H1 (cell line): ENCODE results near the gene ITPR3. TPM values are rescaled to one million over a fixed set of nuclear protein-coding genes. Genes with fewer than 3 reads are reported as not detected.

ENCODE experiments used
- CTCF ChIA-PET: fragments of 300-600 bp; sonication (Branson Sonifier 250); formaldehyde crosslinking; loops from one replicate; lab custom pipeline; 2021; ENCODE audit not compliant: partially characterized antibody; lab: Charles Lee
- POLR2A ChIA-PET: fragments of 300-600 bp; sonication (Branson Sonifier 250); formaldehyde crosslinking; loops from one replicate; lab custom pipeline; 2021; ENCODE audit warnings: inconsistent platforms; ENCODE audit not compliant: partially characterized antibody; lab: Charles Lee
- DNase-seq, 2 experiments: peaks; one replicate each; pipeline versions ENCODE4 v3.0.0 to v3.0.0-alpha.2; 2010 to 2022; ENCODE audit warnings: low spot score in 2 of 2, low read depth in 1 of 2, mixed read lengths in 1 of 2
- FAIRE-seq: peaks from 2 replicates; lab custom pipeline; 2011; peaks lifted over from hg19 to GRCh38; lab: Jason Lieb, UNC
- H2AFZ ChIP-seq: 2 replicates; pipeline ENCODE4 v1.8.1; 2012; ENCODE audit warnings: low read length, inconsistent platforms
- H2AK5ac ChIP-seq: 2 replicates; pipeline ENCODE4 v1.6.1; 2013; ENCODE audit warnings: low read depth, low read length
- H2BK120ac ChIP-seq: replicated peaks from 2 replicates; pipeline ENCODE3; 2013; ENCODE audit warnings: low read depth, low read length, inconsistent platforms
- H2BK12ac ChIP-seq: 2 replicates; pipeline ENCODE4 v1.6.1; 2013; ENCODE audit warnings: low read depth, low read length
- H2BK15ac ChIP-seq: 2 replicates; pipeline ENCODE4 v1.6.1; 2013; ENCODE audit warnings: low read length
- H2BK20ac ChIP-seq: 2 replicates; pipeline ENCODE4 v1.6.1; 2013; ENCODE audit warnings: low read length
- H2BK5ac ChIP-seq: 2 replicates; pipeline ENCODE4 v1.6.1; 2013; ENCODE audit warnings: low read depth, low read length
- H3K14ac ChIP-seq: 2 replicates; pipeline ENCODE4 v1.6.1; 2013; ENCODE audit warnings: inconsistent platforms; ENCODE audit not compliant: insufficient read length
- H3K18ac ChIP-seq: 2 replicates; pipeline ENCODE4 v1.6.1; 2013; ENCODE audit warnings: low read length; ENCODE audit errors: extremely low read depth
- H3K23ac ChIP-seq: 2 replicates; pipeline ENCODE4 v1.6.1; 2013; ENCODE audit warnings: inconsistent platforms; ENCODE audit not compliant: insufficient read length
- H3K23me2 ChIP-seq: 2 replicates; pipeline ENCODE4 v1.6.1; 2013; ENCODE audit warnings: low read depth, low read length
- H3K27ac ChIP-seq: 2 replicates; pipeline ENCODE4 v1.6.1; 2011; ENCODE audit warnings: low read depth, low read length, inconsistent platforms
- H3K27me3 ChIP-seq, 4 experiments: replicated peaks in 1 of 4; 1 replicate in 1 of 4; 2 replicates in 3 of 4; pipeline versions ENCODE4 v1.6.1 to v1.8.1; 2011 to 2013; ENCODE audit warnings: low read length in 3 of 4, mild to moderate bottlenecking in 3 of 4, inconsistent platforms in 2 of 4, mixed read lengths in 2 of 4, moderate library complexity in 1 of 4; ENCODE audit not compliant: control insufficient read depth in 3 of 4, insufficient read depth in 3 of 4; ENCODE audit errors: extremely low read depth in 1 of 4
- H3K36me3 ChIP-seq, 4 experiments: 2 replicates each; pipeline versions ENCODE4 v1.6.1 to v1.8.1; 2011 to 2013; ENCODE audit warnings: mild to moderate bottlenecking in 4 of 4, low read length in 3 of 4, moderate library complexity in 2 of 4, control low read depth in 1 of 4, inconsistent platforms in 1 of 4; ENCODE audit not compliant: insufficient read depth in 4 of 4, control insufficient read depth in 2 of 4
- H3K4ac ChIP-seq: replicated peaks from 2 replicates; pipeline ENCODE3; 2013; ENCODE audit warnings: low read length, low read depth, mixed read lengths, inconsistent platforms; ENCODE audit not compliant: insufficient read length
- H3K4me1 ChIP-seq, 4 experiments: replicated peaks in 1 of 4; 1 replicate in 1 of 4; 2 replicates in 3 of 4; pipeline versions ENCODE4 v1.6.1 to v1.8.1; 2011 to 2013; ENCODE audit warnings: low read length in 3 of 4, inconsistent platforms in 2 of 4, mixed read lengths in 1 of 4; ENCODE audit not compliant: insufficient read depth in 4 of 4, control insufficient read depth in 3 of 4
- H3K4me2 ChIP-seq, 2 experiments: 2 replicates each; pipeline versions ENCODE4 v1.6.1 to v1.8.1; 2011 to 2013; ENCODE audit warnings: low read depth in 2 of 2, low read length in 2 of 2, control low read depth in 1 of 2, inconsistent platforms in 1 of 2, mild to moderate bottlenecking in 1 of 2; ENCODE audit not compliant: insufficient read depth in 1 of 2
- H3K4me3 ChIP-seq, 4 experiments: fragments of 200-600, 300-600 bp in 1 of 4; sonication (generic), shearing (Covaris generic), sonication (Bioruptor Twin) in 1 of 4; 2 replicates each; pipeline versions ENCODE4 v1.5.1 to v1.8.1; 2011 to 2016; ENCODE audit warnings: low read length in 4 of 4, low read depth in 3 of 4, control low read depth in 2 of 4, inconsistent platforms in 2 of 4, mild to moderate bottlenecking in 2 of 4, mixed read lengths in 1 of 4, moderate library complexity in 1 of 4; ENCODE audit not compliant: insufficient read depth in 2 of 4; ENCODE audit errors: extremely low read depth in 1 of 4
- H3K56ac ChIP-seq: replicated peaks from 2 replicates; pipeline ENCODE3; 2013; ENCODE audit warnings: low read depth, mild to moderate bottlenecking, mixed read lengths, low read length, inconsistent platforms; ENCODE audit not compliant: insufficient read length
- H3K79me1 ChIP-seq: 2 replicates; pipeline ENCODE4 v1.6.1; 2013; ENCODE audit warnings: low read depth, low read length, control low read depth
- H3K79me2 ChIP-seq, 2 experiments: 2 replicates each; pipeline versions ENCODE4 v1.6.1 to v1.8.1; 2012 to 2013; ENCODE audit warnings: low read length in 2 of 2, mild to moderate bottlenecking in 2 of 2, inconsistent platforms in 1 of 2; ENCODE audit not compliant: insufficient read depth in 2 of 2, control insufficient read depth in 1 of 2
- H3K9ac ChIP-seq, 4 experiments: replicated peaks in 1 of 4; 1 replicate in 1 of 4; 2 replicates in 3 of 4; pipeline versions ENCODE4 v1.6.1 to v1.8.1; 2011 to 2013; ENCODE audit warnings: low read depth in 3 of 4, low read length in 3 of 4, control low read depth in 2 of 4, mild to moderate bottlenecking in 2 of 4, moderate library complexity in 2 of 4, inconsistent platforms in 1 of 4; ENCODE audit errors: extremely low read depth in 1 of 4
- H3K9me3 ChIP-seq, 2 experiments: 2 replicates each; pipeline versions ENCODE4 v1.6.1 to v1.8.1; 2012 to 2013; ENCODE audit warnings: mild to moderate bottlenecking in 2 of 2, moderate library complexity in 2 of 2, control low read depth in 1 of 2, inconsistent platforms in 1 of 2, low read depth in 1 of 2, low read length in 1 of 2, mixed read lengths in 1 of 2; ENCODE audit not compliant: insufficient read depth in 2 of 2
- H4K20me1 ChIP-seq, 2 experiments: replicated peaks in 1 of 2; 2 replicates each; pipeline versions ENCODE3 to v1.8.1; 2011 to 2013; ENCODE audit warnings: inconsistent platforms in 2 of 2, low read length in 2 of 2, mild to moderate bottlenecking in 1 of 2; ENCODE audit not compliant: insufficient read depth in 2 of 2, control insufficient read depth in 1 of 2
- H4K5ac ChIP-seq: 2 replicates; pipeline ENCODE4 v1.6.1; 2013; ENCODE audit warnings: low read length, low read depth, mixed read lengths, inconsistent platforms; ENCODE audit not compliant: insufficient read length
- H4K8ac ChIP-seq: 2 replicates; pipeline ENCODE4 v1.8.0; 2013; ENCODE audit warnings: mild to moderate bottlenecking, moderate library complexity, low read length, inconsistent platforms; ENCODE audit not compliant: insufficient read depth; ENCODE audit errors: extremely low read depth
- H4K91ac ChIP-seq: replicated peaks from 2 replicates; pipeline ENCODE3; 2013; ENCODE audit warnings: low read length, mixed read lengths, inconsistent platforms; ENCODE audit not compliant: insufficient read length
- BCL11A ChIP-seq, 2 experiments: IDR thresholded peaks; one replicate each; pipeline ENCODE4 v1.6.1; 2011; ENCODE audit warnings: low read depth in 2 of 2, low read length in 2 of 2, mild to moderate bottlenecking in 2 of 2
- KDM4A ChIP-seq: IDR thresholded peaks from one replicate; pipeline ENCODE4 v1.7.1; 2012; ENCODE audit warnings: low read depth, mild to moderate bottlenecking, moderate library complexity, low read length, inconsistent platforms; ENCODE audit not compliant: severe bottlenecking
- MAX ChIP-seq: IDR thresholded peaks from 2 replicates; pipeline ENCODE4 v1.6.1; 2012; ENCODE audit warnings: inconsistent platforms
- NRF1 ChIP-seq: IDR thresholded peaks from 2 replicates; pipeline ENCODE4 v1.6.1; 2011; ENCODE audit warnings: mild to moderate bottlenecking, low read depth, low read length, improper control_type of control experiment
- RXRA ChIP-seq: IDR thresholded peaks from 2 replicates; pipeline ENCODE4 v1.6.1; 2011; ENCODE audit warnings: low read depth, mild to moderate bottlenecking, low read length, moderate library complexity; ENCODE audit not compliant: insufficient read depth
- SAP30 ChIP-seq: fragments of 300-600 bp; sonication (generic); IDR thresholded peaks from 2 replicates; pipeline ENCODE4 v1.7.1; 2012; ENCODE audit warnings: low read length, moderate library complexity, mild to moderate bottlenecking, inconsistent platforms; ENCODE audit not compliant: insufficient read depth, insufficient replicate concordance
- TBP ChIP-seq: IDR thresholded peaks from 2 replicates; pipeline ENCODE4 v1.6.1; 2011; ENCODE audit warnings: low read depth, low read length, improper control_type of control experiment
- WGBS, 2 experiments: shearing (Covaris generic) in 1 of 2; methylation state at CpG; one replicate each; pipeline versions ENCODE4 v1.1.6 to v1.1.7; 2013 to 2015; ENCODE audit warnings: low lambda C conversion rate in 2 of 2, mixed read lengths in 2 of 2, inconsistent platforms in 1 of 2, low coverage in 1 of 2, missing lambda C conversion rate in 1 of 2; ENCODE audit not compliant: insufficient replicate concordance in 2 of 2, insufficient coverage in 1 of 2, insufficient read length in 1 of 2; ENCODE audit errors: extremely low coverage in 1 of 2, missing lambda C conversion rate in 1 of 2; 5-methylcytosine and 5-hydroxymethylcytosine counted together
- polyA plus RNA-seq, 7 experiments: library from polyadenylated mRNA; depleted of rRNA in 3 of 7; stranded (reverse) in 5 of 7; unstranded in 2 of 7; fragments of >200 nt in 5 of 7; fragments of 200-250 nt in 2 of 7; gene quantifications; 1 replicate in 5 of 7; 2 replicates in 1 of 7; 4 replicates in 1 of 7; pipeline versions ENCODE4 v1.2.1 to v1.2.3, GENCODE V29; 2011 to 2013; ENCODE audit warnings: missing spikeins in 2 of 7, mixed read lengths in 2 of 7
- total RNA-seq: library from RNA; stranded (reverse); fragmentation: NEBNext Ultra II Directional; extraction: Animal tissue kit (Norgen Biotek cat#: 25700); gene quantifications from 2 replicates; pipeline ENCODE4 v1.2.1, GENCODE V29; 2021

ITPR3 gene
- total and polyA plus RNA-seq, 2 of the 8 experiments (the other 6 are each of a cell fraction or from before 2014, with no cell fraction given) = 29.1 to 45.7 TPM

GRCh38 chr6:33633084-33633461, 12.0 kb downstream of the ITPR3 start:
- peaks cover 6 to 18% of the 10 kb centered on the region in 2 experiments; a peak in 2 of 4 replicates for H3K79me2 ChIP-seq
- no peak for FAIRE-seq
- 27% methylated on average over 18 of the region's 21 CpGs; no CpG with 5 or more reads in 1 of the 2 experiments for WGBS, 2 experiments

More at GRCh38 chr6:33633084-33633461, 12.0 kb downstream of the ITPR3 start:
- Histone ChIP-seq H3K27ac (no peak overlapping the region), H2BK15ac (no peak overlapping the region), H4K91ac (no peak overlapping the region), H4K20me1 (peaks cover 3 to 18% of the 10 kb centered on the region in 2 experiments), H4K8ac (no peak overlapping the region; the same call in 1 of the 2 replicates), H3K4ac (no peak overlapping the region), H3K23ac (no peak overlapping the region), H2BK20ac (no peak overlapping the region), H3K4me3 (peak overlapping the region; percentile 35 to 70 (median 66)), H3K56ac (no peak overlapping the region), H2BK5ac (no peak overlapping the region), H3K23me2 (peaks cover 11% of the 10 kb centered on the region; the same call in 1 of the 2 replicates), H2BK12ac (no peak overlapping the region), H4K5ac (no peak overlapping the region), H2BK120ac (no peak overlapping the region), H3K27me3 (no peaks in the 10 kb centered on the region; a peak in 2 of 7 replicates), H3K4me2 (peak overlapping the region; percentile 73 to 98), H3K79me1 (peaks cover 6% of the 10 kb centered on the region; the same call in 1 of the 2 replicates), H2AFZ (no peak overlapping the region), H3K14ac (no peak overlapping the region), H3K9ac (no peak overlapping the region; a peak in 1 of 7 replicates), H2AK5ac (no peak overlapping the region), H3K18ac (peak overlapping the region; percentile 56; the same call in 1 of the 2 replicates), H3K4me1 (peaks cover 8 to 35% (median 16%) of the 10 kb centered on the region in 4 experiments), H3K9me3 (no peaks in the 10 kb centered on the region), H3K36me3 (no peaks in the 10 kb centered on the region)
- ChIA-PET POLR2A (interaction anchor here (1.0 to 2.7 kb wide), 8 partner anchors 11 to 53 kb away, joined by 3 to 28 read pairs (median 5); partner anchors contain the start of genes BAK1 and ITPR3), CTCF (interaction anchor here (0.7 to 6.0 kb wide), 21 partner anchors 12 to 113 kb away, joined by 3 to 94 read pairs (median 7); partner anchors contain the start of genes BAK1, IP6K3 and ITPR3)
- DNase-seq = no peak
- no peak for TF ChIP-seq NRF1
- TF ChIP-seq BCL11A (IDR thresholded peaks at IDR 0.05; ENCODE audit: low read depth in 2 of 2, low read length in 2 of 2) = no peak
- TF ChIP-seq SAP30 = no peak
- TF ChIP-seq MAX = no peak
- TF ChIP-seq TBP = no peak
- no peak for TF ChIP-seq KDM4A
- no peak for TF ChIP-seq RXRA
